NOMO-1 (cell line): Measurements from ENCODE around the gene PRAC1.
"Not testable (repeated sequence)": the region's sequence is repeated elsewhere in the genome, so short reads cannot be mapped to it uniquely, and the experiment has no call there.

ENCODE experiments used
- DNase-seq, 2 experiments: peaks; one replicate each; lab custom pipeline; 2025; ENCODE audit not compliant: unreplicated experiment in 2 of 2; lab: John Stamatoyannopoulos, UW

Gene PRAC1

GRCh38 chr17:48727415-48728175, 5.3 kb upstream of the PRAC1 start:
- no peak for DNase-seq

- DNase-seq: no peak
Measured at GRCh38 chr17:48726916-48727286, 4.6 kb upstream of the PRAC1 start.

GRCh38 chr17:48726114-48726915, 4.0 kb upstream of the PRAC1 start:
- no peak for DNase-seq

GRCh38 chr17:48725288-48726064, 3.2 kb upstream of the PRAC1 start:
- no peak for DNase-seq

GRCh38 chr17:48725004-48725287, 2.6 kb upstream of the PRAC1 start:
- peak in 1 of 2 experiments; percentile 9 for DNase-seq

GRCh38 chr17:48724251-48725003, 2.1 kb upstream of the PRAC1 start:
- DNase-seq: peak; percentile 56 to 69

- peak in 1 of 2 experiments; percentile 14 for DNase-seq
Measured at GRCh38 chr17:48723423-48724250, 1.3 kb upstream of the PRAC1 start.

GRCh38 chr17:48722915-48723422, 651 bp upstream of the PRAC1 start, which contains the start of gene PRAC2:
PRAC2 (plus strand) TSS chr17:48723185; CDS start chr17:48724411, 1,226 bp downstream.
- DNase-seq: peak in 1 of 2 experiments; percentile 4

GRCh38 chr17:48721009-48721402, 1.3 kb downstream of the PRAC1 start:
- no peak for DNase-seq

GRCh38 chr17:48720266-48721008, 1.9 kb downstream of the PRAC1 start:
- DNase-seq: no peak

- DNase-seq: no peak
Measured at GRCh38 chr17:48719642-48720265, 2.6 kb downstream of the PRAC1 start.

- no peak for DNase-seq
Measured at GRCh38 chr17:48718761-48719641, 3.3 kb downstream of the PRAC1 start.

GRCh38 chr17:48718227-48718760, 4.0 kb downstream of the PRAC1 start:
- DNase-seq: no peak

- DNase-seq: peak in 1 of 2 experiments; percentile 8
Measured at GRCh38 chr17:48717367-48718226, 4.7 kb downstream of the PRAC1 start.

GRCh38 chr17:48716549-48716948, 5.8 kb downstream of the PRAC1 start:
- not testable (repeated sequence) for DNase-seq
